HAP-1 (cell line): Measurements from ENCODE around the gene ASMTL.

Experiments
- DNase-seq, 2 experiments: peaks; one replicate each; pipeline ENCODE4 v3.0.0-alpha.2; 2016 to 2020; ENCODE audit warnings: low spot score in 2 of 2
- H3K27me3 ChIP-seq: fragments of 250-450 bp; sonication (Bioruptor Pico); 2 replicates; pipeline ENCODE4 v1.5.1; 2020; ENCODE audit warnings: low read depth, mild to moderate bottlenecking, moderate library complexity
- H3K36me3 ChIP-seq: fragments of 250-450 bp; sonication (Bioruptor Pico); replicated peaks from 2 replicates; pipeline ENCODE4 v1.5.1; 2020; ENCODE audit warnings: mild to moderate bottlenecking
- H3K4me1 ChIP-seq: fragments of 250-450 bp; sonication (Bioruptor Pico); 2 replicates; pipeline ENCODE4 v1.5.1; 2020; ENCODE audit warnings: mild to moderate bottlenecking
- H3K4me3 ChIP-seq: fragments of 250-450 bp; sonication (Bioruptor Pico); 2 replicates; pipeline ENCODE4 v1.5.1; 2020; ENCODE audit warnings: mild to moderate bottlenecking, moderate library complexity
- H3K9me3 ChIP-seq: fragments of 250-450 bp; sonication (Bioruptor Pico); 2 replicates; pipeline ENCODE4 v1.5.1; 2020; ENCODE audit warnings: mild to moderate bottlenecking, moderate library complexity
- in situ Hi-C: fragments of 300-500 bp; cut with MboI; formaldehyde crosslinking; loops from 3 replicates; pipeline ENCODE4 v1.14.3; 2020; ENCODE audit warnings: low sequenced_read_pairs, inconsistent platforms, mixed read lengths

Gene ASMTL

GRCh38 chrX:1424147-1424851 is 28.4 kb downstream of the ASMTL start:
- H3K36me3 ChIP-seq: peaks cover 35% of the 10 kb centered on the region
- H3K9me3 ChIP-seq: peaks cover 4% of the 10 kb centered on the region; the same call in 1 of the 2 replicates
- in situ Hi-C loops: no loop called here

GRCh38 chrX:1423215-1423614 is 29.5 kb downstream of the ASMTL start:
- H3K9me3 ChIP-seq: peaks cover 4% of the 10 kb centered on the region; the same call in 1 of the 2 replicates
- H3K27me3 ChIP-seq: no peaks in the 10 kb centered on the region
- peaks cover 41% of the 10 kb centered on the region for H3K36me3 ChIP-seq
- H3K4me3 ChIP-seq: no peak overlapping the region
- in situ Hi-C loops: no loop called here
- no peak for DNase-seq
- no peaks in the 10 kb centered on the region for H3K4me1 ChIP-seq

More at GRCh38 chrX:1424147-1424851, 28.4 kb downstream of the ASMTL start:
- Histone ChIP-seq H3K4me1 (no peaks in the 10 kb centered on the region), H3K27me3 (no peaks in the 10 kb centered on the region), H3K4me3 (no peak overlapping the region)
- DNase-seq: no peak

GRCh38 chrX:1422135-1422465 is 30.6 kb downstream of the ASMTL start:
- no peak overlapping the region for H3K4me3 ChIP-seq
- in situ Hi-C loops: no loop called here

DNA sequence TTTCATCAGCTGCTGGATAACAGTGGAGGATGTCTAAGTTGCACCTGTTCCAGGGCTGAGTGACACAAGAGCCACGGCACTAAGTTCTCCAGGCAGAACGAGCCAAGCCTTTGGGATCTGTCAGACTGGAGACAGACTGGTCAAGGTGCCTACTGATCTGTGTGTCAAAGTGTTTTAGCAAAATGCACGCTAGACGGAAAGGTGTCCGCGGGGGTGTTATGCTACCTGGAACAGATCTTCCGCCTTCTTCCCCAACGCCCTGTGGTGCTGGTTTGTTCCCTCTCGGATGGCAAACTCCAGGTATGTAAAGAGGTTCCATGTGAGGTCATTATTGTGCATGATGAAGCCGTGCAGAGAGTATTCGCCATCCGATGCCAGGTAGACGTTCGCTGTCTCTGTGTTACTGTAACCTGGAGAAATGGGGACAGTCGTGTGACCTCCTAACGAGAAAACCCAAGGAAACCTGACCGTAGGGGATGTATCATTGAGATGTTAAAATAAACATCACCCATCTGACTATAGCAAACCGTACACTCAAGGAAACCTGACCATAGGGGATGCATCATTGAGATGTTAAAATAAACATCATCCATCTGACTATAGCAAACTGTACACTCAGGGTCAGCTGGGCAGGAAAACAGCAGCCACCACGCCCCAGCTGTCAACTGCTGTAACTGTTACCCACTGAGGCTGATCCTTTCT is 31.1 kb downstream of the ASMTL start:
- no peak for DNase-seq
- no peak overlapping the region for H3K4me3 ChIP-seq
- H3K9me3 ChIP-seq: peaks cover 4% of the 10 kb centered on the region; the same call in 1 of the 2 replicates
- in situ Hi-C loops: no loop called here
- no peaks in the 10 kb centered on the region for H3K4me1 ChIP-seq
- H3K27me3 ChIP-seq: no peaks in the 10 kb centered on the region
- H3K36me3 ChIP-seq: peaks cover 43% of the 10 kb centered on the region

More at GRCh38 chrX:1422135-1422465, 30.6 kb downstream of the ASMTL start:
- Histone ChIP-seq H3K4me1 (no peaks in the 10 kb centered on the region), H3K36me3 (peaks cover 39% of the 10 kb centered on the region), H3K27me3 (no peaks in the 10 kb centered on the region), H3K9me3 (peaks cover 4% of the 10 kb centered on the region; the same call in 1 of the 2 replicates)
- DNase-seq: no peak

DNA sequence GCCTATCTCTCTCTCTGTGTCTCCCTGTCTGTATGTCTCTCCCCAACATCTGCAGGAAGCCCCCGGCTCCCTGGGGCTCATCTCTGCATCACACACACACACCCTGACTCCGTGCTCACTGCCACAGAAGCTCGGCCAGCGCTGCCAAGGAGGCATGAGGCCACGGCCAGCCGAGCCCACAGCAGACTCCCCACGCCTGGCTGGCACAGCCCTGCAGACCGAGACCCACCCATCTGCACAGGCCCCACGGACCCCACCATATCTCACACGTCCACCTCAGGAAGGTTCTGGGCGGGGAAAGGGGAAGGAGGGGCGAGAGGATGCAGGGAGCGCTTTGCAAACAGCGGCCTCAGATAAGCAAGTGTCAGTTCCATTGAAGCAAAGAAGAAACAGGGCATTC is 32.3 kb downstream of the ASMTL start:
- Histone ChIP-seq H3K27me3 (no peaks in the 10 kb centered on the region), H3K4me1 (no peaks in the 10 kb centered on the region), H3K36me3 (peaks cover 40% of the 10 kb centered on the region), H3K4me3 (no peak overlapping the region), H3K9me3 (peaks cover 4% of the 10 kb centered on the region; the same call in 1 of the 2 replicates)
- DNase-seq: no peak
- in situ Hi-C loops: no loop called here

DNA sequence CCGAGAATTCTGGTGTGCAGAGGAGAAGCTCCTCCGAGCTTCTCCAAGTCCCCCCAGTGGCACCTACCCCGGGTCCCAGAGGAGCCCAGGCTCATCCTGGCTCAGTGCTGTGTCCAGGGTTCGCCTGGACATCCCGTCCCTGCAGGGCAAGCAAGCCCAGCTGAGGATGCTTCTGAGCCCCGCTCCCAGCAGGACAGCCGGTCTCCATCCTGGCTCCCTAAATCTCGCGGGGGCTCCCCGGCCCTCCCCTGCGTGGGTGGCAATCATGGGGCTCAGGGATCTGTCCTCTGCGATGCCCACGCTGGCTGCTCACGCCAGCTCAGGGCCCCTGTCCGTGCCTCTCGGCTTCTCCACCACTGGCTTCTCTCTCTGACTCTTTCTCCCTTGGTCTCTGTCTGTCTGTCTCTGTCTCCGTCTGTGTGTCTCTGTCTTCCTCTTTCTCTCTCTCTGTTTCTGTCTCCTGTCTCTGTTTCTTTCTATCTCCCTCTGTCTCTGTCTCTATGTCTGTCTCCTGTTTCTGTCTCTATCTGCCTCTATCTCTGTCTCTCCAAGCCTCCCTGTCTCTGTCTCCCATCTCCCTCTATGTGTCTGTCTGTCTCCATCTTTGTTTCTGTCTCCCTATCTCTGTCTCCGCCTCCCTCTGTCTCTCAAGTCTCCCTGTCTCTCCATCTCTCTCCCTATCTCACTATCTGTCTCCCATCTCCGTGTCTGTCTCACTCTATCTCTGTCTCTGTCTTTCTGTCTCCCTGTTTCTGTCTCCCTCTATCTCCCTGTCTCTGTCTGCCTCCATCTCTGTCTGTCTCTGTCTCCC is 33.0 kb downstream of the ASMTL start:
- peaks cover 40% of the 10 kb centered on the region for H3K36me3 ChIP-seq
- no peaks in the 10 kb centered on the region for H3K27me3 ChIP-seq

GRCh38 chrX:1418901-1419544 is 33.7 kb downstream of the ASMTL start:
- Histone ChIP-seq H3K36me3 (peaks cover 44% of the 10 kb centered on the region), H3K27me3 (no peaks in the 10 kb centered on the region), H3K9me3 (peaks cover 4% of the 10 kb centered on the region; the same call in 1 of the 2 replicates), H3K4me1 (no peaks in the 10 kb centered on the region), H3K4me3 (no peak overlapping the region)
- in situ Hi-C loops: no loop called here
- DNase-seq: no peak

More for the DNA sequence above, 33.0 kb downstream of the ASMTL start:
- in situ Hi-C loops: no loop called here
- no peak for DNase-seq
- H3K4me1 ChIP-seq: no peaks in the 10 kb centered on the region
- no peak overlapping the region for H3K4me3 ChIP-seq
- peaks cover 4% of the 10 kb centered on the region; the same call in 1 of the 2 replicates for H3K9me3 ChIP-seq

DNA sequence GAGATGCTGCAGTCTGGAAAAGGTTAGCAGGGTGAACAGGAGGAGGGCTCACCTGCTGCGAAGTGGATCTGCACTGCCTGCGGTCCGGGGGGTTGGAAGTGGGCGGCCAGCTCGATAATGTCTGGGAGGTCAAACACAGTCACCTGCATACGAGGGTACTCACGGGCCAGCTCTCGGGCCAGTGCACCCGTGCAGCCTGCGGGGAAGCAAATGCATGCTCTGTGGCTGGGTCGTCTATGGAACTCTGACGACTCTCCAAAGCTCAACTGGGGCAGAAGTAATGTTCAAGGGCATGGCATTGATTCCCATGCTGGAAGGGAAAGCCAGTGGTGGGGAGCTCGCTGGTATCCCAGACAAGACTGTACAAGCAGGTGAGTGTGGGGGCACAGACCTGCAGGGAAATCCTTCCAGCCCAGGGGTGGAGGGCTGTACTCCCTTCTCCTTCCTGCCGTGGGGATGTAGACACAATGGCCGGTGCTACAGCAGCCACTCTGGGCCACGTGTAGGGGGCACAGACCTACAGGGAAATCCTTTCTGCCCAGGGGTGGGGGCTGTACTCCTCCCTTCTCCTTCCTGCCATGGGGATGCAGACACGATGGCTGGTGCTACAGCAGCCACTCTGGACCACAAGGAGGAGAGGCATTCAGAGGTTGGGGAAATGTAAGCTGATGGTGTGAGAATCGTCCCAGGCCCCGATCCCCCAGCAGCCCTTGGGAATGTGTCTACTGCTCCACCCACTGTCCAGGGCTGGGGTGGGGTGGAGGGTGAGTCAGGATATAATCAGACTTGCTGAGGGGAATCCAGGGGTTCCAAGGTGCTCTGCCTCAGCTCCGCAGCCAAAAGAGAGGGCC is 34.6 kb downstream of the ASMTL start:
- H3K4me1 ChIP-seq: no peaks in the 10 kb centered on the region
- no peaks in the 10 kb centered on the region for H3K27me3 ChIP-seq
- H3K36me3 ChIP-seq: peaks cover 52% of the 10 kb centered on the region
- DNase-seq: peak in 1 of 2 experiments; percentile 10
- peaks cover 4% of the 10 kb centered on the region; the same call in 1 of the 2 replicates for H3K9me3 ChIP-seq
- H3K4me3 ChIP-seq: no peak overlapping the region
- in situ Hi-C loops: no loop called here

GRCh38 chrX:1416965-1417760 is 35.5 kb downstream of the ASMTL start:
- Histone ChIP-seq H3K4me1 (no peaks in the 10 kb centered on the region), H3K36me3 (peaks cover 54% of the 10 kb centered on the region), H3K9me3 (no peaks in the 10 kb centered on the region)

GRCh38 chrX:1416327-1416784 is 36.4 kb downstream of the ASMTL start:
- H3K36me3 ChIP-seq: peaks cover 51% of the 10 kb centered on the region
- no peak for DNase-seq
- H3K4me3 ChIP-seq: no peak overlapping the region
- in situ Hi-C loops: no loop called here
- no peaks in the 10 kb centered on the region for H3K9me3 ChIP-seq
- no peaks in the 10 kb centered on the region for H3K27me3 ChIP-seq
- no peaks in the 10 kb centered on the region for H3K4me1 ChIP-seq

More at GRCh38 chrX:1416965-1417760, 35.5 kb downstream of the ASMTL start:
- no peak for DNase-seq
- in situ Hi-C loops: no loop called here
- H3K27me3 ChIP-seq: no peaks in the 10 kb centered on the region
- no peak overlapping the region for H3K4me3 ChIP-seq

DNA sequence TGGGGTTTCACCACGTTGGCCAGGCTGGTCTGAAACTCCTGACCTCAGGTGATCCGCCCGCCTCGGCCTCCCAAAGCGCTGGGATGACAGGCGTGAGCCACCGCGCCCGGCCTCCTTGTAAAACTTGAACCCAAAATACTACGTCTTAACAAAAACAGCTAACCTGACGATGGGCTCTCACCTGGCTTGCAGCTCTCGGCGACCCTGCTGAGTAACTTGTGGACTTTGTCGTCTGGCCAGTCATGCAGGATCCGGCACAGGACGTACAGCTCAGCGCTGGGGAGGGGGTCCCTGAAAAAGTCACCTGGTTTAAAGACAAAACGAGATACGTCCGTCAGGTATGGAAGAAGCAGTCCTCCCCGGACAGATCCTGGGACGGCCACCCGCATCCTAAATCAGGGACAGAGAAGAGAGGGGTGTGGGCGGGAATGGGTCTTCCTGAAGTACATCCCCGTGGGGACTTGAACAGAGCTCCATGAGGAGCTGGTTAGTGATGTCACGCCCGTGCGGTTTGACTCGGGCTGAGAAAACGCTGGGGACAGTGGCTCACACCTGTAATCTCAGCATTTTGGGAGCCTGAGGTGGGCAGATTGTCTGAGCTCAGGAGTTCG is 40.1 kb downstream of the ASMTL start:
- no peak overlapping the region for H3K4me3 ChIP-seq
- no peaks in the 10 kb centered on the region for H3K9me3 ChIP-seq
- H3K4me1 ChIP-seq: no peaks in the 10 kb centered on the region
- no peak for DNase-seq
- H3K36me3 ChIP-seq: peaks cover 41% of the 10 kb centered on the region
- no peaks in the 10 kb centered on the region for H3K27me3 ChIP-seq
- in situ Hi-C loops: no loop called here

DNA sequence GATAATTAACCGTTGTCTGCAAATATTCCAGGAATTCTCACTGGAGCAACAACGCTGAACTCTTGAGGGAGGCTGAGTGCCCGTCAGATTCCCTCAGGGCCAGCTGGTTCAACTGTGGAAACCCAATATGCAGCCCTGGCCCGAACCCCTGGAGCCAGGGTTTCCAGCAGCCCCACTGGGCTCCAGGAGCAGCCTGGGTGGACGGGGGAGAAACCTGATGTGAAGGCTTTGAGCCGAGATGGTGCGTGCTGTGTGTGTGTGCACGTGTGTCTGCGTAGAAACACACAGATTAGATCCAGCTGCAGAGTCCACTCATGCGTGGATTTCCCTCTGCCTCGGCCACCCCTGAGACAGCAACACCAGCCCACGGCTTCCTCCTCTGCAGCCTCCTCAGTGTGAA is 41.4 kb downstream of the ASMTL start:
- Histone ChIP-seq H3K4me3 (no peak overlapping the region), H3K36me3 (peaks cover 41% of the 10 kb centered on the region), H3K4me1 (no peaks in the 10 kb centered on the region), H3K27me3 (no peaks in the 10 kb centered on the region), H3K9me3 (no peaks in the 10 kb centered on the region)
- peak in 1 of 2 experiments; percentile 6 for DNase-seq
- in situ Hi-C loops: no loop called here
